GM21619 (cell line): Measurements from ENCODE around the gene UNC93B1.
"Not testable (repeated sequence)": the region's sequence is repeated elsewhere in the genome, so short reads cannot be mapped to it uniquely, and the experiment has no call there.

Experiments used
- ATAC-seq: cut with Tn5 transposase; IDR thresholded peaks from one replicate; pipeline ENCODE4 v1.9.1; 2021; ENCODE audit not compliant: unreplicated experiment

The UNC93B1 gene

GRCh38 chr11:68010090-68011041 is 6.5 kb upstream of the UNC93B1 start, which contains the start of gene ALDH3B1:
Gene ALDH3B1 (plus strand): TSS chr11:68010327. CDS start chr11:68015298, 4,971 bp downstream.
- ATAC-seq = no peak

GRCh38 chr11:68009391-68010089 is 5.6 kb upstream of the UNC93B1 start:
- ATAC-seq = no peak

DNA sequence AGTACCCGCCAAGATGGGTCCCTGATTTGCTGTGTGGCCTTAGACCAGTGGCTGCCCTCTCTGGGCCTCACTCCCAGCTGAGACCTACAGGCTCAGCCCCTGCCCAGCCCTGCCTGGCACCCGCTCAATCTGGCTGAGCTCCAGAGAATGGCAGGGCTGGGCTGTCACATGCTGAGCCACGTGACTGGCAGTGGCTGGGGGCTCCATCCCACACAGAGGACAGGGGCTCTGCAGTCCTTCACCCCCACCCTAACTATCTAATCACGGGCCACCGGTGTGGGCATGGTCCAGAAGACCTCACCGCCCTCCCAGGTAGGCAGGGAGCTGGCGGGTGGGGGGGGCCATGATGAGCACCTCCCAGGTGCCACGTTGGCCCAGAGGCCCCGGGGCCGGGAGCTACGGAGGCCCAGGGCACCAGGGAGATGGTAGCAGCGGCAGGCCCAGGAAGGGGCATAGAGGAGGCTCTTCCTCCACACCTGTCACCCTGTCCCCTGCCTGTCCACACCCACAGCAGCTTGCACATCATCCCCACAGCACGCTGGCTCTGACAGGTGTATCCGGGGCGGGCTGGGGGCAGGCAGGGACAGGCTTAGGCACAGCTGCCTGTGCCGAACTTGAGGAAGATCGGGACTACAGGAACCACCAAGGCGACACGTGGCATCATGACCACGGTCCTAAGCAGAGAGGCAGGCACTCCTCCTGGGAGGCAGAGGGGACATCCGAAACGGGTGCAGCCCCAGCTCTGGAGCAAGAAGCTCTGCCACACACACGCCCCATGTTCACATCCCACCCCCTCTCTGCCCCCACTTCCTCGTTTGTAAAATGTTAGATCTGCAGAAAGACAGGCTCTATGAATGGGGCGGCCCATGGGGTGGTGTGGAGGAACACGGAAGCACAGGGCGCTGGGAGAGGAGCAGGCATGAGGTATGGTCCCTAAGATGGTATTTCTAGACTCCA is 4.8 kb upstream of the UNC93B1 start:
- ATAC-seq = no peak

DNA sequence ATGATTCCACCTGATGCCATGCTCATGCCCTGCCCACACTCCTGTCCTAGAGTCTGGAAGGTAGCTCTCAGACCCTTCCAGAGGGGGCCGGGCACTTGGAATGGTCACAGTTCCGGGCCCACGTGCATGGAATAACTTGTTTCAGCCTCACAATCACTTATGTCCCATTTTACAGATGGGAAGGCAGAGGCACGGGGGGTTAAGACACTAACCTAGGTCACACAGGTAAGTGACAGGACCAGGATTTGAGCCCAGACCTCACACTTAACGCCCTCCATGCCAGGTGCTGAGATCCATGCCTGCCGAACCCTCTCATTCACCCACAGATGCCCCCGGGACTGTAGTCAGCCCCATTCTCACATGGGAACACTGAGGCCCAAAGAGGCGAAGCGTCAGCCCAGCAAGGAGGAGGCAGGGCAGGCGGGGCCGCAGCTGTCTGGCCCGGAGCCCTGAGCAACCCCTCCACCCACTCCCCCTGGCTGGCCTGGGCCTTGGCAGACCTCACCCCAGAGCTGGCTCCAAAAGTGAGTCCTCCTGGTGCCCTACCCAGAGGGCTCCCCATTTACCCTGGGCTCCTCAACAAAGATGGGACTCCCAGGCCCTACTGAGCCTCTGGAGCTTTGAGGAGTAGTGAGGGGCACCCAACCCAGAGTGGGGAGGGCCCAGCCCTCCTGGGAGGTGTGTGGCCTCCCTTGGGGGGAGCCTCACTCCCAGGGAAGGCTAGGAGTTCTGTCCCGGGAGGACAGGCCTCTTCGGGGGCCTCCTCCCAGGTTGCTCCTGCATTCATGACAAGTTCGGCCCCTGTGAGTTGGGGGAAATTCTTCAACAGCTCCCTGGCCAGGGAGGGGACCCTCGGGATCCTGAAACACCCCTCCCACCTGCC is 3.8 kb upstream of the UNC93B1 start:
- no peak for ATAC-seq

DNA sequence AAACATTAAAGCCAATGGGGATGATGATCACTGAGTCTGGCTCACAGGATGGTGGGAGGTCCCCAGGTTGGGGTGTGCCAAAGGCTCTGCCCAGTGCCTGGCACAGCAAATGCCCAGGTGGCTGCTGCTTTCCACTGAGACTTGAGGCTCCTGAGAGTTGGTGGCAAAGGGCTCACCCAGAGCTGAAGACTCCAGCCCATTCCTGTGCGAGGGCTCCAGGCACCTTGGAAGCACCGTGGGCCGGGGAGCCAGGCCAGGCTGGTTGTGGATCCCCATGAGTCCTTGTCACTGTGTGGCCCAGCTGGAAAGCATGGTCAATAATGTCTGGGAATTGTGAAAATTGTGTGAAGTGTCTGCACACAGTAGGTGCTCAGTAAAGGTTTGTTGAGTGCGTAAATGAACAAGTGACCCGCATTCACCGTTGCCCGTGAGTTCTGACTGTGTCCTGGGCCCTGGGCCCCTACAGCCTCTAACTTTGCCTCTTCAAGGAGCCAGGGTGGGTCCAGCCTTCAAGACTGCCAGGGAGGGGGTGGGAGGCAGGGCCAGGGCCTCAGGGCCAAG is 2.8 kb upstream of the UNC93B1 start:
- ATAC-seq = no peak

DNA sequence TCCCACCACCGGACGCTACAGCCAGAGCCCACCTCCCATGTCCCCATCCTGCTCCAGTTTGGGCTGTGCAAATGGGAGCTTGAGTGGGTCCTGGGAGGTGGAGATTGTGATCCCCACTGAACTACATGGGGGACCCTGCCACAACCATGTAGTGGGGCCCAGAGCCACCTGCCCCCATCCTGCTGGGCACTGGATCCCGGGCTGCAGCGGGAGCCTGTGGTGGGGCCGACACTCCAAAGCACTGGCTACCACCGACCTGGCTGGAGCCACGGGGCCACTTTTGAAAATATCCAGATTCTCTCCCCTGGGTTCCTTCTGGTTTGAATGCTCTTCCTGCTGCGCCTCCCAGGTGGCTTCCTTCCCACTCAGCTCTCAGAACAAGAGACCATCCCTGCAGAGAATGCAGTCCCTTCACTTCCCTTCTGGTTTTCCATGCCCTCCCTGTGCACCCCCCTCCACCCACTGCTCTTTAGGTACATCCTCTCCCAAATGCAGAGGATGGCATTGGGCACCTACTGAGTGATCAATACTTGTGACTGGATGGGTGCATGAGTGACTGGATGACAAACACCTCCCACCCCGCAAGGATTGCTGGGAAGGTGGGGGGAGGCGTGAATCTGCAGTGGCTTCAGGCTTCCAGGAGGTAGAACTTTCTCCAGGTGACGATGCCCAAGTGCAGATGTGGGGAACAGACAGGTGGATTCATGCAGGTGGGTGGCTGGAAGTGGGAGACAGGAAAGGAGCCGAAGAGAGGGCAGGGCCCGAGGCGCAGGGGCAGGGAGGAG is 846 bp upstream of the UNC93B1 start:
- no peak for ATAC-seq

- ATAC-seq = peak; percentile 44
Measured at GRCh38 chr11:68002938-68003845, 705 bp downstream of the UNC93B1 start.

- peak; percentile 9 for ATAC-seq
Measured at GRCh38 chr11:68002575-68002937, 1.3 kb downstream of the UNC93B1 start.

DNA sequence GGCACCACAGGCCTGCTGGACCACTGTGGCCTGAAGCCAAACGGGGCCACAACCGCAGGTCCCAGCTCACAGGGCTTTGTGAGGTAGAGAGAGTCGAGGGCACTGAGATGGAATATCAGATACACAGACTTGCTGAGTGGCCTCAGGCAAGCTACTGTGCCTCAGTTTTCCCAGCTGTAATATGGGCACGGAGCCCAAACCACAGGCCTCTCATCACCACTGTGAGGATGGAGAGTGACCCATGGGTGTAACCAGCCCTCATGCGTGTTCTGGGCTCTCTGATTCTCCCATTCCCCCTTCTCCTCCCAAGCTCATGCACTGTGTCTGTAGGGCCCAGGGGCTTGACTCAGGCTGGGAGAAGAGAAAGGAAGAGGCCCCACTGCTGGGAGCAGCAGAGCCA is 4.2 kb downstream of the UNC93B1 start:
- no peak for ATAC-seq

GRCh38 chr11:67999201-67999629 is 4.7 kb downstream of the UNC93B1 start:
- ATAC-seq = no peak

- no peak for ATAC-seq
Measured at GRCh38 chr11:67998150-67999045, 5.5 kb downstream of the UNC93B1 start.

DNA sequence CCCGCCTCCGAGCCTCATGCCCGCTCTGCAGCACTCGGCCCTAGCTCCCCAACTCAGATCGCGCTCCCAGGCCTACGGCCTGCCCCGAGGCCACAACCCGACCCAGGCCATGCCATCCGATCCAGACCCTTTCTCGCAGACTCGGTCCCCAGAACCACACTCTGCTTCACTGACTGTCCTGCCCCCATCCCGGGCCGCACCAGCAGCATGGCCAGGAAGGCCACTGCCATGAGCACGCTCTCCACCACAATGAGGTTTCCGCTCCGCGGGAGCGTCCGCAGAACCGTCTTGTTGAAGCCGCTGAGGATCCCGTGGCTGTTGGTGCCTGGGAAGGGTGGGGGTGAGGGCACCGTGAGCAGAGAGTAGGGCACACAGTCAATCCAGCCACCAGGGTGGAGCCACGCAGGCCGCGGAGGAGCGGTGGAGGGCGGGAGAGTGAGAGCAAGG is 6.4 kb downstream of the UNC93B1 start:
- no peak for ATAC-seq

DNA sequence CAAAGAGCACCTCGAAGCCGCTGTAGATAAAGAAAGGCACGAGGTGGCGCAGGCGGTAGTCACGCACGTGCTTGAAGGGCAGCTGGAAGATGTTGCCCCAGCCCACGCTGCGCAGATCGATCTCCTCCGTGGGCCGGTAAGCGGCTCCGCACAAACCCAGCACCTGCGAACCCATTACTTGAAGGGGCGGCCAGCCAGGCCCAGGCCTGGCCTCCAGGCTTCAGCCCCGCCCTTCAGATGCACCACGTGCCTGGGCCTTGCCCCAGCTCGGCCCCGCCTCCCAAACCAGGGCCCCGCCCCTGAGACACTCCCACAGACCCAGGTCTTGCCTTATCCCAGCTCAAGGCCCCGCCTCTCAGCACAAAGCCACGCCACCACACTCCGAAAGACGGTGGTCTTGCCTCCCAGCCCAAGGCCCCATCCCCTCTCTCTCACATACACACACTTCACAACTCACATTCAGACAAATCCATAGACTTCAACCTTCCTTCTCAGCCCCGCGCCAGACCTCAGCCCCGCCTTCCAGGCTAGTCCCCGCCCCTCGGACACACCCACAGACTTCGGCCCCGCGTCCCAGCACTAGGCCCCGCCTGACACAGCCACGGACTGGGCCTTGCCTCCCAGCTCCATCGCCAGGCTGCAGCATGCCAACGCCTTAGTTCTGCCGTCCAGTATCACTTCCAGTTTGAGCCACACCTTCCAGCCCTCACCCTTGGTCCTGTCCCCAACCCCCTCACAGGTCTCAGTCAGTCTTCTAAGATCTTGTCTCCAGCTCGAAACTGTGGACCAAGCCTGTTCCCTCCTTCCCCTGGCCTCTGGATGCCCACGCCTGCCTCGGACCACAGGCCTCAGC is 7.0 kb downstream of the UNC93B1 start:
- ATAC-seq = no peak

DNA sequence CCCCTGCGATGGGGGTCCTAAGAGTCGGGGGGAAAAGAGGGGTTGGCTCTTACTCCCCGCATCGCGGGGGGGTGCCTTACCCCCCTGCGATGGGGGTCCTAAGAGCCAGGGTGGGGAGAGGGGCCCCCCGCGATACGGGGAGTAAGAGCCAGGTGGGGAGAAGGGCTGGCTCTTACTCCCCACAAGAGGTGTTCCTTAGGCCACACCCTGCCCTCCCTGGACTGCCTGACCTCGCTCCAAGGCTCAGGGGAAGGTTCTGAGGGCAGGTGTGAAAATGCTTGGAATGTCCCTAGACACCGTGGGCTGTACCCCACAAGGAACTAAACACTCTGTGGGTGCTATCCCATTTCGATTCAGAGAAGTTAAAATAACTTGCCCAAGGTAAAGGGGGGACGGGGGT is 7.8 kb downstream of the UNC93B1 start:
- no peak for ATAC-seq

- not testable (repeated sequence) for ATAC-seq
Measured at GRCh38 chr11:67995579-67995978, 8.3 kb downstream of the UNC93B1 start.

DNA sequence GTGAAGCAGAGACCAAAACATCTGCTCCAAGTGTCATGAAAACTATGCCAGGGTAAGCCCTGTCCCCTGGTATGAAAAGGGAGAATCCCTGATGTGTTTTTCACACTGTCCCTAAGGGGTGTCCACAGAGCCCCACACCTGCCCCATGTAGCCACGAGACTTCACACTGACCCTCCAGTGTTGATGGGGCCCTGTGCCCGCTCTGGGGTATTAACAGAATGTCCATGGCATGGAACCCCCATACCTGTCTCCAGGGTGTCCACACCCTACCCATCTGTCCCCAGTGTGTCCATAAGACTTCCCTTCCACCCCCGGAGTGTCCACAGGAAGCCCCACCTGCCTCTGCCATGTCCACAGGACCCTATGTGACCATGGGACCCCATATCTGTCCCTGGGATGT is 8.8 kb downstream of the UNC93B1 start:
- not testable (repeated sequence) for ATAC-seq
